GM21786 (cell line): ENCODE data around the gene CAMK4.
A peak's percentile ranks its signal among the peaks of the same experiment; 100 is the strongest.
"Not testable (repeated sequence)": the region's sequence is repeated elsewhere in the genome, so short reads cannot be mapped to it uniquely, and the experiment has no call there.

Experiments
- ATAC-seq: cut with Tn5 transposase; IDR thresholded peaks from one replicate; pipeline ENCODE4 v1.9.1; 2021; ENCODE audit not compliant: unreplicated experiment

CAMK4 gene

DNA sequence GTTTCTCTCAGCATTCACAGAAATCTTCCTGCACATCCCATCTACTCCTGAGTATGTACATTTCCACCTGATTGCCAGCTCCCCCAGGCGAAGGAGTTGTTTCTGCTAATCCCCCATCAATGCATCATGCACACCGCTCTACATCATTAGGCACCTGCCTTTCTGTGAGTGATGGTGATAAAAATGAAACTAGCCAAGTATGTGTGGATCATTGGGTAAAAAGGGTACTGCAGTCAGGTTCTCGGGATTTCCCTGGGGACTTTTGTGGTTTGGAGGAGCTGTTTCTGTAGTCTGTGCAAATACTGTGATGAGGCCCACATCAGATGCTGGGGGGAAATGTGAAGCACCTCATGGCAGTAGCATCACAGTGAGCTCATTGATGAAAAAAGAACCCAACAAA, 30.4 kb downstream of the CAMK4 start:
- ATAC-seq = peak; percentile 75

DNA sequence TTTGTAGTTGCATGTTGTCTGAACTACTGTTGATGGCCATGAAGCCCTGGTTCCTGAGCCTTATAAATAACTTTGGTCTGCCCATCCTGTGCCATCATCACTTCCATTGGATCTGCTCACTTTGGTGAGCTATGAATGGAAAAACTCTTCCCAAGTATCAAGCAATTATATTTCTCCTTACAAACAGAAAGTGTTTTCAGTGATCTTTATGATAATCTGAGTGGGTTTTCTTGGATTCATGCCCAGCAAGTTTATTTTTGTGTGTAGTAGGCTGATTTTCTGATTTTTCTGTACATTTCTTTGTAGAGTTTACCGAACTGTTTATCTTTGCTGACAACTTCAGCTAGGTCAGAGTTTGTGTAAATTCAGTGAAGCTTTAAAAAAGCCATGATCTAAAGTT, 31.0 kb downstream of the CAMK4 start:
- ATAC-seq = no peak

DNA sequence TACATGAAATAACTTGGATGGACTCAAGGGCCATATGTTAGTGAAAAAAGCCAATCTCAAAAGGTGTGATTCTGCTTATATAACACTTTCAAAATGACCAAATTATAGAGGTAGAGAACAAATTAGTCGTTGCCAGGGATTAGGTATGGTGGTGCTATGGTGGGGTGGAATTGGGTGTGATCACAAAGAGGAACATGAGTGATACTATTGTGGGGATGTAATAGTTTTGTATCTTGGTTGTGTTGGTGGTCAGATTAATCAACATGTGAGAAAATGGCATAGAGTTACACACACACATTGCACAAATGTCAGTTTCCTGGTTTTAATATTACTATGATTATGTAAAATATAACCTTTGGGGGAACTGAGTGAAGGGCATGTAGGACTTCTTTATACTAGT, 31.9 kb downstream of the CAMK4 start:
- no peak for ATAC-seq

DNA sequence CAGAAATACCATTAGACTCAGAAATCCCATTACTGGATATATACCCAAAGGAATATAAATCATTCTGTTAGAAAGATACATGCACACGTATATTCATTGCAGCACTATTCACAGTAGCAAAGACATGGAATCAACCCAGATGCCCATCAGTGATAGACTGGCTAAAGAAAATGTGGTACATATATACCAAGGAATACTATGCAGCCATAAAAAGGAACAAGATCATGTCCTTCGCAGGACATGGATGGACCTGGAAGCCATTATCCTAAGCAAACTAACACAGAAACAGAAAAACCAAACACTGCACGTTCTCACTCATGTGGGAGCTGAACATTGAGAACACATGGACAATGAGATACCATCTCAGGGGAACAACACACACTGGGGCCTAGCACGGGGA, 33.4 kb downstream of the CAMK4 start:
- not testable (repeated sequence) for ATAC-seq

DNA sequence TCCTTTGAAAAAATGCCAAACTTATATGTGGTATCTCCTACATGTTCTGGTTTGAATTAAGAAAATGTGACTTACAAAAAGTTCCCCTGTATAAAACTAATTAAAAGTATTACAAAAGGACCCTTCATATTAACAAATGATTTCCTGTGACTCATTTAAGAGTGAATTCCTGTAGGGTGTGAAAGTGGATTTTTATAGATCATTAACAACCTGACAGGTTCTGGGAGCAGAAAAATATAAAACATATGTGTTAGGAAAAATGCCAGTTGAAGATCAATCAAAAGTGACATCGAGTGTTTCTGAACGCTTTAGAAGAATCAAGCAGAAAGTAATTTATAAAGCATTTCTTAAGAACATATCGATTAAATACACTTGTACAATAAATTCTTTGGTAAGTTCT, 35.5 kb downstream of the CAMK4 start:
- ATAC-seq = no peak

DNA sequence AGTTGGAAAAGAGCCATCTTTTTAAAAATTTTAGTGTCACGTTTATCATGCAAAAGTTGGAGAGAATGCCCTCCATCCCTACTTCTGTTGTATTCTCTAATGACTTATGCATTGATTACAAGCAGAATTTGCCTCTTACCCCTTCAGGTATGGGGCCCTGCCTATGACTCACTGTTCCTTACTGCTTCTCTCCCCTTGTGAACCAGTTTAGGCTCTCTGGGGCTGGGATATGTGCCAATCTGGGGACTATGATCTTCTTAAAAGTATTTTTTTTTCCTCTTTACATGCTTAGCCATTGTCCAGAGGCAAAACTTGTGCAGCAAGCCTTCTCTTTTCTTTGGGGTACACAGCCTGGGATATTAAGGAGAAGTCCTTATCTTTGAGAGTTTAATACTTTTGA, 37.4 kb downstream of the CAMK4 start:
- no peak for ATAC-seq

DNA sequence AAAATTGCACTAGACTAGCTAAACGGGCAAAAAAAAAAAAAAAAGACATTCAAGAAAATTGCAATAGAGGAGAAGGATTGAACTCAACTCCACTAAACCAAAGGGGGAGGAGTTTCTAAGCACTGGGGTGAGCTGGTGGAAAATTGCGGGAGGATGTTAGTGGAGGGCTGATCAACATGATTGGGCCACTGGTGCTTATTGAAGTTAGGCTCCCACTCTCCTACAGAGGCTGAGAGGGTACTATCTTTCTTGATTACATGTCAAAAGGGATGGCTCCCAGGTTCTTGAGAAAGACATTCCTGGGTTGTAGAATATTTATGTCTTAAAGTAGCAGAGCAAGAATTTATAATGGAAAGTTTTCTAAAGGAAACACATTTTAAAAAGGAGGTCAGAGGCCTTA, 38.0 kb downstream of the CAMK4 start:
- no peak for ATAC-seq

DNA sequence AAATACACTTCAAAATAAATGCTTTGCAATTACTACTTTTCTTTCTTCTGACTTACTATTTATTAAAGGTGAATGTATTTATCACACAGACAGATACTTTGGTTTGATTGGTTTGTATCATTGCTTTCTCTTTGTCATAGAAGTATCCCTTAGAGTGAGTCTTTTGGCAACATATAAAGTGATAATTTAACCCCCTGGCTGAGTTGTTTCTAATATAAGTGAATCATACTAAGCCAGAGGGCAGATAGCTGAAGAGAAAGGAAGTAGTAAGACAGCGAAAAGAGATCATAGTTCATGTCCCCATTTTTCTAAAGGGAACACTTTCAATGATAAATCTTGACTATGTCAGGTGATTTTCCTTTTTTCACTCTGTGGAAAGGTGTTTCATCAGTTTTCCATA, 38.6 kb downstream of the CAMK4 start:
- ATAC-seq = no peak

DNA sequence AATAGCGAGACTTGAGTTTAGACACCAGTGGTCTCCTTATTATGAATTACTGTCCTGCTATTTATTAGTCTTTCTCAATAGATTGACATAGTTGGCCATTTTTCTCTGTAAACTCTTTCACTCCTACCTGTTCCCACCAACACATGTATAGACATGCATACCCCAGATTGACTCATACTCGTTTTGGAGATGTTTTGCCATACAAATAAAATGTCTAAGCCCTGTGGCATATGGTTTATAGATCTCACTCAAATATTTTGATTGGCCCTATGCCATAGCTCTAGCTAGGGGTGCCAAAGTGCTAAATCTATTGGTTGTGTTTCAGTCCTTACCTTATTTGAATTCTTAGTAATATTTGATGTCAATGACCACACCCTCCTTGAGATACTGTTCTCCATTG, 42.3 kb downstream of the CAMK4 start:
- ATAC-seq = no peak

DNA sequence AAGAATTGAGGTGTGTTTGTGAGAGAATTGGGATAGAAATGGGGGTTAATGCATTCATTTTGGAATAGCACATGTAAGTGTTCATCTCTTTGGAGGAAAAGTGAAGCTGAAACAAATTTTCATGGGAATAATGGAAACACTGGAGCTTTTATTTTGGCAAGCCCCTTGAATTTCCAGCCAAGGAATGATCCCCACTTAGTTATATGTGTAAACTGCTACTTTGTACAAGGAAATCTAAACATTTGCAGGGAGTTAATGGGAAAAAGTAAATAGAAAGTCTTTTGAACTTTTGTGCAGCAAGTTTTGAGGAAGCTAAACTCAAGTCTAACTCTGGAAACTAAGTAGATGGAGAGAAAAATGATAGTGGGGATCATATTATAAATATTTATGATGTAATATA, 44.1 kb downstream of the CAMK4 start:
- no peak for ATAC-seq

DNA sequence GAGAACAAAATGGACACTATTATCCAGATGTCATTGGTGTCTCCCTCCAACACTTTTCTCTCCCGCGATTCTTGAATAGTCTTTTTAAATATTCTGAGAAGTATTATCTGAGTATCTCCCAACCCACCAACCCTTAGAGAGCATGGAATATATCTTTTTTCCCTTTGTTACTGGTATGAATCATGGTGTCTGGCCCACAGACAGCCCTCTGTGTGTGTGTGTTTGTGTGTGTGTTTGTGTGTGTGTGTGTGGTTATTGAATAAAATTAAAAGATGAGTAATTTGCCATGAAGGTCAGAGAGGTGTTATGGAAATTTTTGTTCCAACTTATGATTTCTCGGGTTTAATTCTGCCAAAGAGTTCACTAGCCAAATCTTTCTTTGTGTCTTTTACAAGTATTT, 47.7 kb downstream of the CAMK4 start:
- no peak for ATAC-seq

DNA sequence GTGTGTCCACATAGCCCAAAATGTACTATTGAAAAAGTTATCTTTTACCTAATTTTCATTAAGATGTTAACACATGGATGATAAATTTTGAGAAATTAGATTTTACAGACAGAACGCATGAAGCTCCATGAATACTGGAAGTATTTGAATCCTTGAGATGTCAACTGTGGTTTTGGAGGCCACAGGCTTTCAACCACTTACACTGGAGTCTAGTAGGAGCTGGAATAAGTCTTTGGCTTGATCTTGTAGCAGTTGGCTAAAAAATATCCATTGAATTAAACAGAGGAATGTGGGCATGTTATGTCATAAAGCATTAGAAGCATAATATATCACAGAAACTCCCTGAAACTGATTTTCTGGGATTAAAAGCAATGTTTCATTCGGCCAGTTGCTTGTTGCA, 52.9 kb downstream of the CAMK4 start:
- ATAC-seq = no peak

DNA sequence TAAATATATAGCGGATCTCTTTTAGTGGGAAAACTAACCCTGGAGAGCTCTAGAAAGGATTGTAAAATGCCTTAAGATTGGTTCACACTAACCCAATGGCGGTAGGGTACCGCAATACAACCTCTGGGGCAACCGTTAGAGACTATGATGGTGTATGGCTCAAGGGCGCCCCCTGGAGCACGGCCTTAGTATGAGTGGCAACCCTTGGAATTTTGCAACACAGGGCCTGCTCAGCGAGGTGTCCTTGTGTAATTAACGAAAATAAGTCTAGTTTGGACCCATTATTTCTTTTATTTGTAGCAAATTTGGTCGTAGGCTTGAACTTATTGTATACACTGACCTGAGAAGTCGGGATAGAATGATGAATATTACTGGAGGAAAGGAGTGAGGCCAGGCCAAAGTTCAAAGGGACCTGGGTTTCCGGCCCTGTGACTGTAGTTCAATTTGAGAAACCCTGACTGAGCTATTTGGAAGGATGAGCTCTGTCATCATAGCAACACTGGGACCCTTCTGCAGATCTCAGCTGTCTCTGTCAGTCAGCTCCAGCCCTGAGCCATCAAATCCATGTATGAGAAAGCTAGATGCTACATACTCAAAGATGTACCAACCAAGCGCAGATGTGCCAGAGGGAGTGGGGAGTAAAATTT, 54.8 kb downstream of the CAMK4 start:
- peak; percentile 85 for ATAC-seq

DNA sequence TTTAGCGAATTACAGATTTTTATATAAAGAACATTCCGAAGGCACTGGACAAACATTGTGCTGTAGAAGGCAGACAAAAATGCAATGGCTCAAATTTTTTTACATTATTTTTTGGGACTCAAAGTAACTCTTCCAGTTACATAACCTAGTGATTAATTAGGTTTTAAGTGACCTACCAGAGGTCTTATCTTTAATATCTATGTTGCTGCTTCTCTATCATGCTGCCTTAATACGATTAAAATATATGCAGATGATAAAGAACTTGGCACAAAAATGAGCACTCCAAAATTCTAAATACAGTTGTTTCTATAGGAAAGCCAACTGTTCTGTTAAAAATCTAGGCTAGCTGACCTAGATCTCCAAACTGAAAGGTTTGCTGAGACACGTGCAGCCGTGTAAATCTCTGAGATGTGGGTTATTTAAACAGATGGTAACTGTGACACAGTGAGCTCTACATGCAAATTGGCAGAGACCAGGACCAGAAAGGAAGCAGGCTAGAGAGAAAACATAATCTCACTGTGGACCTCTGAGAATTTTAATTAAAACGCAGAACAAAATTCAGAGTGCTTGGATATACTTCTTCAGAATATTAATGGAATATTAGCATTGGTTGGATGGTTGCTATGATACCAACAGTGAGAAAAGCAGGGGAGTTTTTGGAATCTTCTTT, 56.2 kb downstream of the CAMK4 start:
- ATAC-seq = no peak

DNA sequence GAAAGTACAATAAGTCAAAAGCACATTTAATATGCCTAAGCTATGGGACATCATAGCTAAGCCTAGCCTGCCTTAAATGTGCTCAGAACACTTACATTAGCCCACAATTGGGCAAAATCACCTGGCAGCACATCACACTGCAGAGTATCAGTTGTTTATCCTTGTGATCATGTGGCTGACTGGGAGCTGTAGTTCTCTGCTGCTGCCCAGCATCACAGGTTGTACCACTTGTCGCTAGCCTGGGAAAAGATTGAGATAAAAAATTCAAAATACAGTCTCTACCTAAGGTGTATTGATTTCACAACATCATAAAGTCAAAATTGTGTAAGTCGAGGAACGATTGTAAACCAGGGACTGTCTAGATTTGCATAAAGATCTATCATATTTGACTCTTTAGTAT, 58.6 kb downstream of the CAMK4 start:
- no peak for ATAC-seq

DNA sequence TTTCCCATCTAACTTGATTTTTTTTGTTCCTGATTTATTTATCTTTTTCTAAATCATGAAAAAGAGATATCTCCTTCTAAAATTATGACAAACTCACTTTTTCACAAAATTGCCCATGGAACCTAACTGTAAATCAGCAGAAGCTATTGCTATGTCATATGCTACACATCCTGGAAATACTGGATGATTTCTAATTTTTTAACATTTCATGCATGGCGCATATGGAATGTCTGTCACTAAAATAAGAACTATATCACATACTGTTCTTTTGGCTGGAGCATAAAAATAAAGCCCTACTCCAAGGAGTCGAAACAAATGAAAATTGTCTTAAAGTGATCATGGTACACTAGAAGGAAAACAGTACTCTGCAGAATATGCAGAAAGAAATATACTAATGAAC, 60.6 kb downstream of the CAMK4 start:
- ATAC-seq = no peak

DNA sequence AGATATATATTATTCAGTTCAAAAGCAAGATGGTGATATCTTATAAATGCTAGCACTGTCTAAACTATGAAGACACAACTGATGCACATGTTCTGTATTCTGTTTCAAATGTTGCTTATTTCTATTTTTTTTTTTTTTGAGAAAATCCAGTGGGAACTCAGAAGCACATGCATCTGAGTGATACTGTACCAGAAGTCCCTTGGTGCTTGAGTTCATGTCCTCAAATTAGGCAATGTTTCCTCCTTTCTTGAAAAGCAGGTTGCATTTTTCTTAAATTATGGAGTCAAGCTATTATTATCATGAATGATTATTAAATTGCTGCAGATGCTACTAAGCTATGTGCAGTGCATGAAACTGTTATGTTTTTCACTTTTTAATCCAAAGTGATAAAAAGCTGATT, 70.4 kb downstream of the CAMK4 start:
- no peak for ATAC-seq

DNA sequence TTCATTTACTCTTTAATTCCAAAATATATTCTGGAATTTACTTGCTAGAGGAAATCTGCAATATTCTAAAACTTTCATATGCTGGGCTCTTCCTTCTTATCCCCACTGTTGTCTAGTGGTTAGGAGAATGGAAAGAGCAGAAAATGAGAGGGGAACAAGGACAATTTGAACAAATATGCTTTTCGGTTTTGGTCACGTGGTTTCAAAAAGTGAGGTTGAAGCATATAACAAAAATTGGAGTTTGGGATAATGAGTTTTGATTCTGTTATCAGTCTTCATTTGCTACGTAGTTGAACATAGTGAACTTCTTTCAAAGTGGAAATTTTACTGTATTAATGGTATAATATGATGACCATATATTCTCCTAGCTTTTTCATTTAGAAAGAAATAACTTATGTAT, 71.5 kb downstream of the CAMK4 start:
- ATAC-seq = no peak

DNA sequence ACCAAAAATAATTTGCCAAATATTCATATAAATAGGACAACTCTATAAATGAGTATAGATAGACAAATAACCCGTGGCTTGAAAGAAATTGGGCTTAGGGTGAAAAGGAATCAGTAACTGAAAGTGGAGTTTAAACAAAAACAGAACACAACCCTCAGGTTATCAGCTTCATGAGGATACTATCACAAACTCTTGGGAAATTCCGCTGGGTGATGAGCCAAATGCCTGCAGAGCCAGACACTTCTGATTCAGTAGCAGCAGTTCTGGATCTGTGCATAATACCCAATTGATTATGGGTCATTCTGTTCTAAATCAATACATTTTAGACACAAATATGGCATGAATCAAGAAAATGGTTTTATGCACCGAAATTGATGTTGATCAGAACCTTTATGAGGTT, 72.4 kb downstream of the CAMK4 start:
- ATAC-seq = no peak

DNA sequence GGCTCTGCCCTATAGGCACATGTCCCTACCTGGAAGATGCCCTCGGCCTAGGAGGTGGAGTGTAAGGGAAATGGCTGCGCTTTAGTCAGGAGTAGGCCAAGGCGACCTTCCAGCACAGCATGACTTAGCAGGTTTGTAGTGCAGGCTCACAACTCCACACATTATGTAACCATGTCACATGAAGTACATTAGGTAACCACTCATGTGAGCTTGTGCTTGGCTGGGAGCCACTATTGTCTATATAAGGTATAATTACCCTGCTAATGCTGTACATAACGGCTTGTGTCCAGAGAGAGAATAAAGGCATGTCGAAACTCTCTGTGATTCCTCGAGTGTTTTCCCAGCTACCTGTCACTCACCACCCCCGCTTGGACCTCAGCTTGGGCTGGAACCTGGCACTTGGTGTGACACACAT, 74.9 kb downstream of the CAMK4 start:
- ATAC-seq = no peak

DNA sequence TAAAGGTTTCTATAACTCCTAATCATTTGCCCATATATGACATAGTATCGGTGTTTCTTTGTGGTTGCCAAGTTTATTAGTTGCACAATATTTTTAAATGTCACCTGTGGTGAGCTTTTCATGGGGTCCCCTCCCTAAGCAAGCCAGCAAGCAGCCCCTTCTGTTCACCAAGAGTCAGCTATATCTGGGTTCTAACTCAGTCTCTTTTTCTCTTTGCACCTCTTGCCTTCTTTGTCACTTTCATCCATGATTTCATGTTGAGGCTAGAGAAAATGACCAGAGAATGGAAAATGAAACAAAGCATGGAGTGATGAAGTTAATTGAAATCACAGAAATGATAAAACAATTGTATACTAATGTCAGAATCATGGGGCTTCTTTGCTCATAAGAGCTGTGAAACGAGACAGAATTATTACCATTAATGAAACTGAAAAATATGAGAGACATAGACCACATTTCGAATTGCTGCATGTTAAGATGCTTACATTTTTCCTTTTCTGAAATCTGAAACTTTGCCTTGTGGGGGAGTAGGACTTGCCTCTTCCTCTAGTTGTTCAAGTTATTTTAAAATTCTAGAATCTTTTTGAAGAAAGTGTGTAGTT, 75.7 kb downstream of the CAMK4 start:
- ATAC-seq = peak; percentile 38

DNA sequence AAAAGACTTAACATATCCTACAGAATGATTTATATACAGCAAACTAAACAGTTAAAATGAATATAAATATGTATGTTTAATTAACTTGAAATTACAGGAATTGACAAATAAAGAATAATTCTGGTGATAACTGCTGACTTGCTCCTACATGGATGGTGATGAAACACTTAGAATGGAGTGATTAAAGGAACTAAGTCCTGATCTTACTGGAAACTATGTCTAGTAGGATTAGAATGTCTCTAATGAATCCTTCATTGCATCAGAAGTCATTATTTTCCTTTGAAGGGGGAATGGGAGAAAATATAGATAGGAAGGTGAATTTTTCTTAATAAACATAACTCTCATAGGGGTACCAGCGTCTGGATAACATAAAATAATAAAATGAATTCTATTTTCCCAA, 77.1 kb downstream of the CAMK4 start:
- no peak for ATAC-seq

DNA sequence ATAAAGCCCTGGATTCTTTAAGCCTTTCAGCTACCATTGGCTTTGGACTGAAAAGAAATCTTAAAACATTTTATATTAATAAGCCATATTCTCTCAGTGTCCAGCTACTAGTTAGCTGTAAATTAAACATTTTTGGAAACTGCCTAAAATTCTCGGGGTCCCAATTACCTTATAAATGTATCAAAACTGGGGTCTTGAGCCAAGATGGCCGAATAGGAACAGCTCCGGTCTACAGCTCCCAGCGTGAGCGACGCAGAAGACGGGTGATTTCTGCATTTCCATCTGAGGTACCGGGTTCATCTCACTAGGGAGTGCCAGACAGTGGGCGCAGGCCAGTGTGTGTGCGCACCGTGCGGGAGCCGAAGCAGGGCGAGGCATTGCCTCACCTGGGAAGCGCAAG, 77.9 kb downstream of the CAMK4 start:
- ATAC-seq = not testable (repeated sequence)
